GM18507 (cell line): ENCODE results near the gene RTTN.

Experiments used
- DNase-seq: peaks from one replicate; pipeline ENCODE4 v3.0.0; 2011; ENCODE audit warnings: low read depth; ENCODE audit not compliant: insufficient read length; ENCODE audit errors: extremely low spot score
- FAIRE-seq: peaks from 2 replicates; lab custom pipeline; 2011; peaks lifted over from hg19 to GRCh38; lab: Jason Lieb, UNC

The RTTN gene

DNA sequence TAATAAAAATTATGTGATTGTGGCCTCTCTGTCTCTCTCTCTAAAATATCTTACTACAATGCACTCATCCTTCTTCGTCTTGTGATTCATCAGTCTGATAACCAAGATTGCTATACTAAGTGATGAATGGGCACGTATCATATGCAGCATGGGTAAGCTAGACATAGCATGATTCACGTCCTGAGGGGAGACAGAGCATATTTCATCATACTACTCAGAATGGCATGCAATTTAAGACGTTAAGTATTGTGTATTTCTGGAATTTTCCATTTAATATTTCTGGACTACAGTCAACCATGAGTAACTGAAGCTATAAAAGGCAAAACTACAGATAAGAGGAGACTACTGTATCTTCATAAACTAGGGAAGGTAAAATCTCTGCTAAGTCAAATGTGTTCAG is 160.9 kb downstream of the RTTN start:
- no peak for FAIRE-seq
- DNase-seq = no peak

DNA sequence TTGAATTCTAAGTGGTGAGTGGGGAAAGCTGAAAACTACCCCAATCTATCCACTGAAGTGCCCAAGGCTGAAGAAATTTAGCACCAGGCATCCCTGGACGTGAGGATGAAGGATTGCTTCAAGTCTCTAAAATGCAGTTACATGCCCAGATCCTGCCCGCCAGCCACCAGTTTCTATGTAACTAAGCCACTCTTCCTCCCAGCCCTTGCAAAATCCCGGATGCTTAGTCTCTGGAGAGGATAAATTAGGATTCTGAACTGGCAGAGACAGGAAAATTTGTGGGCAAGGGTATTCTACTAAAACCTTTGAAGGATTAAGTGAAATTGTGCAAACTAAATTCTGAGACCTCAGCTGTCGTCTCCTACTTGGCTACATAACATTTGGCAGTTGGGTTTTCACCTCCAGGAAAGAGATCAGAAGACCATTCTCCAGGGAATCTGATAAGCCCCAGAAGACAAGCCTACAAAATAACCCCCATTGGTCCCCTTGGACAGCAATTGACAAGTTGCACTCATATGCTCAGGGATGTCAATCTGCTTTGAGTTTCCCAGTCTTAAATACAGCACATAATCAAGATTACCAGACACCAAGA is 163.9 kb downstream of the RTTN start:
- FAIRE-seq (no peak), DNase-seq (no peak)

DNA sequence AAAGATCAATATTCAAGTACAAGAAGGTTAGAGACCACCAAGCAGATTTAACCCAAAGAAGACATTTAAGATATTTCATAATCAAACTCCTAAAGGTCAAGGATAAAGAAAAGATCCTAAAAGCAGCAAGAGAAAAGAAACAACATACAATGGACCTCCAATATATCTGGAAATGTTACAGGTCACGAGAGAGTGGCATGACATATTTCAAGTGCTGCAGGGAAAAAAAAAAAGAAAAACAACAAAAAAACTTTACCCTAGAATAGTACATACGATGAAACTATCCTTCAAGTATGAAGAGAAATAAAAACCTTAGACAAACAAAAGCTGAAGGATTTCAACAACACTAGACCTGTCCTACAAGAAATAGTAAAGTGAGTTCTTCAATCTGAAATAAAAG is 166.3 kb downstream of the RTTN start:
- FAIRE-seq = no peak

DNA sequence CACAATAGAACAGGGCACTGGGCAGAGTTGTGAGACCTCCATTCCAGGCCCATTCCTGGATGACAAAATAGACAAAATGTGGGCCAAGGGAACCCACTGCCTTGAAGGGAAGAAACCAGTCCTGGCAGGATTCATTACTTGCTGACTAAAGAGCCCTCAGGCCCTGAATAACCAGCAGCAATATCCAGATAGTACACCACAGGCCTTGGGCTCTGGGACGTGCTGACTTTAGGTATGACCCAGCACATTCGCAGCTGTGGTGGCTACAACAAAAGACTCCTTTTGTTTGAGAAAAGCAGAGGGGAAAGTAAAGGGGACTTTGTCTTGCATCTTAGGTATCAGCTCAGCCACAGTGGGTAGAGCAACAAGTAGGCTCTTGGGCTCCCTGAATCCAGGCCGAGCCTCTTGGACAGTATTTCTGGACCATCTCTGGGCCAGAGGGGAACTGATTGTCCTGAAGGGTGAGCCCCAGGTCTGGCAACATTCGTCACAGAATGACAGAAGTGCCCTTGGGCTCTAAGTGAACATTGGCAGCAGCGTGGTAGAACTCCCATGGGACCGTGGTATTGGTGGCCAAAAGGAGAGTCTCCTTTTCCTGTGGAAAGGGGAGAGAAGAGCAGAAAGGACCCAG is 167.9 kb downstream of the RTTN start:
- FAIRE-seq (no peak), DNase-seq (no peak)

More for the DNA sequence above, 166.3 kb downstream of the RTTN start:
- no peak for DNase-seq

DNA sequence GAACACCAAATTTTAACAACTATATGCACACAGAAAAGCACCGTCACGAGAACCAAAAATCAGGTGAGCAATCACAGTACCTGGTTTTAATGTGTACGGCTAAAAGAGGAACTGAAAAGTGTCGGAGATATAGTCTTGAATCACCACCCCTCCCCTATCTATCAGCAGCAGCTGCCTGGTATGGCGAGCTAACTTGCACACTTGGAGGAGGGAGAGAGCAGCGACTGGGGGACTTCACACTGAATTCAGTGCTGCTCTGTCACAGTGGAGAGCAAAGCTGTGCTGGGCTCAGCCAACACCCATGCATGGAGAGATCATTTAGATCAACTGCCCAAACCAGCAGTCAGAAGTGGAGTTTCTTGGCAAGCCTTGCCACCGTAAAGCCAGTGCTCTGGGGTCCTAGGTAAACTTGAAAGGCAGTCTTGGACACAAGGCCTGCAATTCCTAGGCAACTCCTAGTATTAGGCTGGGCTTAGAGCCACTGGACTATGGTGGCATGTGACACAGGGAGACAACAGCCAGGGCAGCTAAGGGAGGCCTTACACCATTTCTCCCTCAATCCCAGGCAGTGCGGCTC is 168.6 kb downstream of the RTTN start:
- FAIRE-seq (peak; percentile 97), DNase-seq (peak; percentile 36)

DNA sequence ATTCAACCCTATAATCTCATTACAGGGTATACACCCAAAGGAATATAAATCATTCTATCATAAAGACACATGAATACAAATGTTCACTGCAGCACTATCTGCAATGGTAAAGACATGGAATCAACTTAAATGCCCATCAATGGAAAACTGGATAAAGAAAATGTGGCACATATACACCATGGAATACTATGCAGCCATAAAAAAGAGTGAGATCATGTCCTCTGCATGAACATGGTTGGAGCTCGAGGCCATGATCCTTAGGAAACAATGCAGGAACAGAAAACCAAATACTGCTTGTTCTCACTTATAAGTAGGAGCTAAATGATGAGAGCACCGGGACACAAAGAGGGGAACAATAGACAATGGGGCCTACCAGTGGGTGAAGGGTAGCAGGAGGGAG is 169.3 kb downstream of the RTTN start:
- DNase-seq = no peak

DNA sequence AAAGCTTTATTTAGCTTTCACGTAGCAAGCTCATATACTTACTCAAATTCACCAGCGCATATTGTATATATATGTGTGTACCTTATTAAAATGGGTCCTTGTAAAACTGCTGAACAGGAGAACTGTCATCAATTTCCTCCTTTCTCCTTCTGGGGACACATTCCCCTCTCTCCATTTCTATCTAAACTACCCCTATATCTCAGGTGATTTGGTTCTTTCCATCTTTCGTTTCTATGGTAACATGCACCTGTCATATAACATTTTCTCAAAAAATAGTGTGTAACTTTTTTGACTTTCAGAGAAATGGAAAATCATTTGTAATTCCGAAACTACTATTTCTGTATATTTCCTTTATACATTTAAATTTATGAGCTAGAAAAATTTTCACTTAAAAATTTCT is 174.3 kb downstream of the RTTN start:
- FAIRE-seq (no peak), DNase-seq (no peak)

More for the DNA sequence above, 169.3 kb downstream of the RTTN start:
- no peak for FAIRE-seq

DNA sequence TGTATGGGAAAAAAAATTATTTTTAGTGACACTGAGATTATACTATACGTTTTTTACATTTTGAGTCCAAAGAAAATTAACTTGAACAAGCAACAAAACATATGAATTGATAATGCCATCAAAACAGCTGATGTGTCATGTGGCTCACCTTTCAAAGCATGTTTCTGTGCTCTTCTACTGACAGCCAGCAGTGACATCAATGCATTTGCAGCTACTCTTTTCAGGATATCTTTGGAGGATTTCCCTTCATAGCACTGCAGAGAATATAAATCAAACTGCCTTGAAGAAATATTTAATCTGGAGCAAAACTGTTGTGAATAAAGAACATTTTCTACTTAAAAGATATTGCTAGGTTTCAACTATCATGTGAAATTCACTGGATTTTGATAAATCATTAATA is 174.8 kb downstream of the RTTN start:
- FAIRE-seq (no peak), DNase-seq (no peak)

DNA sequence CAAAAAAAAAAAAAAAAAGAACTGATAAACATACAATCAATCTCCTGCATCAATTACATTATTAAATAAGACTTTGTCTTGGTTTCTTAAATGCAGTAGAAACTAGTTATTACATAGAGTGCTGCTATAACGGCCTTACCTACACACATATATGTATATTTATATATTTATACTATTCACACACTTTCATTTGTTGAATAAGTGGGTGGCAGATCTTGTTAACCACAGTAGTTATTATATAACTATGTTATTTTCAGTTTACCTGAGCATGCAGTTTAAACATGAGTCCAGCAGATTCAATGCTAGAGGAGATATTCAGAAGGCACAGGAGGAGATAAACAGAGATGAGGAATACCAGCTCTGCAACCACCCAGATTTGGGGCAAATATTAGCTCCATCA is 176.3 kb downstream of the RTTN start:
- peak; percentile 78 for FAIRE-seq
- DNase-seq = no peak

DNA sequence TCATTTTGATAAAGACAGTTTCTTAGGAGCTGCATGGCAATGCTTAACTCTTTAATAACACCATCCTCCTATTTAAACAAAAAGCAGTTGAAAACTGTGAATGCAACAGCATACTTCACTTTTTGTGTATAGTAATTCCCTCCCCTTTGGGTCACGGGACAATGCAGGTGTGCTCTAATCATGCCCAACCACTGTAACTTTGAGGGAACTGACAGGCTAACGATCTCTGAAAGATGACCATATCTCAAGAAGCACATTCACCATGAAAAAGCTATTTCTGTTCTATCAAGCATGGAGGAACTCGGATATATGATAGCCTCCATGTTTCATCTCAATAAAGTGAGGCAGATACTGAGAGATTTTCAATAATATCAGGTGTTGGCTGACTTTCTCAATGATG is 176.8 kb downstream of the RTTN start:
- DNase-seq (no peak), FAIRE-seq (peak; percentile 83)

DNA sequence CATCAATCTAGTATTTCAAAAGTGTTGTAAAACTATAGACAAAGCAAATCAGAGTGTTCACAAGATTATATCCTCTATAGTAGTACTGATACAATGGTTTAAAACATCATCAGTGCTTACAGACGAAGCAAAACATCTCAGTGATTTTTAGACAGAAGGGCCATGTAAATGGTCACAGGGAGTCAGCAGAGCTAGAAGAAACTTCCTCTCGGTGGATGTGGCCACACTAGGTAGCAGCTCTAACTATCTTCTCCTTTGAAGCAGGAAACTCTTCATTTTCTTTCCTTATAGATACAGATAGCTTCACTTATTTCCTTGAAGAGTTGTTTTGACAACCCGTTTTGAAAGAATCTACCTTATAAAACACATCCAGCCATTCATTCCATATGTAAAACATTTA is 177.4 kb downstream of the RTTN start:
- FAIRE-seq = peak; percentile 84
- no peak for DNase-seq

DNA sequence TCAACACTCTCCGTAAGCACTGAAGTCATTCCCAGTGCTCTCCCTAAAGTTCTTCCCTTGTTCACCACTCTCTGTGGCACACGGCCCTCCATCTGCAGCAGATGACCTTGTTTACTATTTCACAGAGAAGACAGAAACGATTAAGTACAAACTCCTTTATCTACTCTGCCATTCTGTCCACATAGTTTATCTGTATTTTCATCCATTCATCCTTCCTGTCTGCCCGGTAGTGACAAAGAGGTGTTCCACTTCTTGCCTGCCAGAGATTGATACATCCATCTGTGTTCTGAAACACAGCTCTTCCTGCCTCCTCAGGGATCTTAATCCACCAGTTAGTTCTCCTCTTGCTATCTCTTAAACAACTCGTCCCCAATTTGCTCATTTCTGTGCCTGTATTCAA is 179.9 kb downstream of the RTTN start:
- no peak for DNase-seq

DNA sequence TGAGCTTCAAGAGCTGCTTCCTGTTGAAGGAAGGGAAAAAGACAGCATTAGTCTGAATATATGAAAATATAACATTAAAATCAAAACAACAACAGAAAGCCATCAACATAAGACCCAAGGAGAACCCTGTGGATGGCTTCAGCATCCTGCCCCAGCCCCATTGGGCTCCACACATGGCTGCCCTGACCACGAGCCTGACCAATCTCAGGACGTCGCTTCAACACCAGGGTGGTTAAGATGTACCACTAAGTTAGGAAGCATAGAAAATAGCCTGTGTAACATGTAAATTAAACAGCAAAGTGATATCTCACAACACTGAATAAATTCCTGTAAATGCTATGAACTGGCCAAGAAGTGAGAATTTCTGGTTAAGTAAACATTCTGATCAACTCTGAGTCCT is 180.7 kb downstream of the RTTN start:
- no peak for FAIRE-seq
- DNase-seq = no peak

More for the DNA sequence above, 179.9 kb downstream of the RTTN start:
- FAIRE-seq = no peak

DNA sequence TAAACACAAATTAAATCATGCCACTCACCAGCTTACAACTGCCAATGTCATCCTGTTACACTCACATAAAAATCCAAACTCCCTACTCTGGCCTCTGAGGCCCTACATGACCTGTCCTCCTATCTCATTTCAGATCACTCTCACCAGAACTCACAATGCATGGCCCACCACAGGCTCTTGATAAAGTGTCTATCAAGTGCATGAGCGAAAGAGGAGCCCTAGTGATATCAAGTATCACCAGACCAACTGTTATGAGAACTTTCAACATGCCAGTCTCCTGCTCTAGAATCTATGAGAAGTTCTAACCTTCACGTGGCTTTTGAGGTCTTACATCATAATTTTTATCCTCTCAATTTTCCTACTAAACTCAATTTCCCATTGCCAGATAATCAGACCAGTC is 181.4 kb downstream of the RTTN start:
- FAIRE-seq (no peak), DNase-seq (no peak)

DNA sequence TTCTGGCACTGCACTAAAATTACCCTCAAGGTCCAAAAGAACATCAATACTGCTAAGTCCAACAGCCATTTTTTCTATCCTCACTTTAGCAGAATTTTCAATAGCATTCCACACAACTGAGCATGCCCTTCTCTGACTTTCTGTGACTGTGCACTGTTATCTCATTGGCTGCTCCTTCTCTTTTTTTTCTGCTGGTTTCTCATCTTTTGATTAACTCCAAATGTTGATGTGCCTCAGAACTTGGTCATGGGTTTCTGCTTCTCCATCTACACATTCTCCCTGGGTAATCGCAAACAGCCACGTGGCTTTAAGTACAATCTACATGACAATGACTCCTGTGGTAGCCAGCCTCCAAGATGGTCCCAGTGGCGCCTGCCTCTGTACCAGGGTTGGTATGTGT is 182.9 kb downstream of the RTTN start:
- FAIRE-seq = no peak
- no peak for DNase-seq

DNA sequence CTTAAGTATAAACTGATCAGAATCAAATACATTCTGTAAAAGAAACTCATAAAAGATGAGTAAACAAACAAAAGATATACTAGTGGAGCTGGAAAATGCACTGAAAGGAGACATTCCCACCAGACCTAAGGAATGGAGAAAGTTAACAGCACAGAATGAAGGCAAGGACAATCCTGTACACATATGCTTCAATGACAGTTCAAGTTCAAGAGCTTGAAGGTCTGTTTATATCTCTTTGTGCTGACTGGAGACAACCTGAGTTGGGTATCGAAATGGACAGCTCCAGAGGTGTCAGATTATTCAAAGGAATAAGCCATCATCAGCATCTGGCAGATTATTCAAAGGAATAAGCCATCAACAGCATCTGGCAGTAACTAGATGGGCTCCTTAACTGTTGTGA is 184.0 kb downstream of the RTTN start:
- DNase-seq = no peak
- no peak for FAIRE-seq

DNA sequence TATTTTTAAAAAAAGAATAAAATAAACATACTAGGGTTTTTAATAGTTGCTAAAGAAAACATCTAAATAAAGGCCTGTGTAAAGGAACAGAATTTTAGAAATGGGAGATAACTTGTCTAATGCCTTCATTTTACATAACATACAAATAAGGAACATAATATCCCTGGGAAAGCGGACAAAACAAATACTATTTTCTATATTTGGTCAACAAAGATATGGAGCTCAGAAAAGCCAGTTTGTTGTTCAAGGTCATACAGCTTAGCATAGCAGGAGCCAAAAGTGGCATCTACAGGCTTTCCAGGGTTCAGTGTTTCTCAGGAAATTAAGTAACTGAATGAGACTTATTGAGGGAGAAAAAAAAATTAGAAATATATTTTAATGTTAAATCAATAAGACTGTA is 184.4 kb downstream of the RTTN start:
- FAIRE-seq (no peak), DNase-seq (no peak)

DNA sequence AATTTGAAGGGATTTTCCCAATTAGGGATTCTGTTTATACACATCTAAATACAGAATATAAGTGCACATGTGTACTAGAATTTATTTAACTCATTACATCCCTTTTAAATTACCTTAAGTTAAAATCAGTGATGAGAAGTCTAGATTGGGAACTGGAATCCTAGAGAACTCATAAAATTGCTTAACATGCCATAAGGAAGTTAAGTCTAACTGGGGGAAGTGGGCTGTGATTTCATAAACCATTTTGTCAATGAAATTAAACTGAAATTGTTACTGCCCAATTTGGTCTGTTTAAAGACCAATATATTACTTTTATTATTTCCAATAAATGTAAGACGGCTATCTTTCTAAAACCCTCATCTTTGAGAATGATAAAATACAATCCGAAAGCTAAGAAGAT is 185.5 kb downstream of the RTTN start:
- DNase-seq (no peak), FAIRE-seq (no peak)

DNA sequence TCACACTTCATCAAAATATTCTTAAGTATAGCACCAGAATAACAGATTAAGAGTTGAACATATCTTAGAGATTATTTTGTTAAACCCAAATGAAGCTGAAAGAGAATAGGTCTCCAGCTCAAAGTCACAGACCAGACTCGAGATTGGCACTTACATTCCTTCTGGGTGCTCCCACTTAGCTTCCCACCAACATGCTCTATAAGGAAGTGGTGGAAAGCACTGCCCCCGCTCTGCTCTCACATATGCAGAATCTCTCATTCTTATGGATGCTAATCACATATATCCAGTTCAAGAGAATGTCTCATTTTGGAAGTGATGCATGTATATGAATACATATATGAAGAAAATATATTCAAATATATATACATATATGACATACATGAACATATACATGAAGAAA is 186.4 kb downstream of the RTTN start:
- FAIRE-seq = peak; percentile 9

DNA sequence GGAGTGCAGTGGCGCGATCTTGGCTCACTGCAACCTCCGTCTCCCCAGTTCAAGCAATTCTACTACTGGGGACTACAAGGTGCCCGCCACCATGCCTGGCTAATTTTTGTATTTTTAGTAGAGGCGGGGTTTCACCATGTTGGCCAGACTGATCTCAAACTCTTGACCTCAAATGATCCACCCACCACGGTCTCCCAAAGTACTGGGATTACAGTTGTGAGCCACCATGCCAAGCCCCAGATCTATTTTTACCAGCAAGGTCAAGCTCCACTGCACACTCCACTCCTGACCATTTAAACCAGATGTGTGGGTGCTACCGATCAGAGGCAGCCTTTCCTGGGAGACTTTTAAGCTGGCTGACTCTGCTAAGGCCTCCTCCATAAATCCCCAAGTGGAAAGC is 190.4 kb downstream of the RTTN start:
- DNase-seq = no peak

More for the DNA sequence above, 186.4 kb downstream of the RTTN start:
- DNase-seq = no peak

DNA sequence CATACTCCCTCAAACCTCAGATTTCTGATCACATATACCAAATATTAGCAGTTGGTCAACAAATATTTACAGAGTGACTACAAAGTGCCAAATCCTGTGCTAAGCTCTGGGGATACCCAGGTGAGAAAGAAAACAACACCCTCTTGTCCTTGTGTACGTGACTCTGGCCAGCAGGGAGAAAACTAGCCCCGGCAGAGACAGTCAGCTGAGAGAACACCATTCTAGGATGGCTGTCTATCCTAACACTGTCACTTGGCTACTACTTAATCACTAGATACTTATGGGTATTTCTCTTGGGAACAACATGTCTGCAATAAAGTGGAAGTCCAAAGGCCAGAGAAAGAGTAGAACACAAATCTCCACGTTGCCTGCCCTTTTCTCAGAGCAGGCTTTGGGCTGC is 199.9 kb downstream of the RTTN start:
- DNase-seq (no peak), FAIRE-seq (no peak)

More for the DNA sequence above, 190.4 kb downstream of the RTTN start:
- FAIRE-seq = no peak
